ENCODE data around the gene PNPLA7.

GRCh38 chr9:137550231-137550621, at the start of gene PNPLA7:
- TF ChIP-seq, protein P1, sequence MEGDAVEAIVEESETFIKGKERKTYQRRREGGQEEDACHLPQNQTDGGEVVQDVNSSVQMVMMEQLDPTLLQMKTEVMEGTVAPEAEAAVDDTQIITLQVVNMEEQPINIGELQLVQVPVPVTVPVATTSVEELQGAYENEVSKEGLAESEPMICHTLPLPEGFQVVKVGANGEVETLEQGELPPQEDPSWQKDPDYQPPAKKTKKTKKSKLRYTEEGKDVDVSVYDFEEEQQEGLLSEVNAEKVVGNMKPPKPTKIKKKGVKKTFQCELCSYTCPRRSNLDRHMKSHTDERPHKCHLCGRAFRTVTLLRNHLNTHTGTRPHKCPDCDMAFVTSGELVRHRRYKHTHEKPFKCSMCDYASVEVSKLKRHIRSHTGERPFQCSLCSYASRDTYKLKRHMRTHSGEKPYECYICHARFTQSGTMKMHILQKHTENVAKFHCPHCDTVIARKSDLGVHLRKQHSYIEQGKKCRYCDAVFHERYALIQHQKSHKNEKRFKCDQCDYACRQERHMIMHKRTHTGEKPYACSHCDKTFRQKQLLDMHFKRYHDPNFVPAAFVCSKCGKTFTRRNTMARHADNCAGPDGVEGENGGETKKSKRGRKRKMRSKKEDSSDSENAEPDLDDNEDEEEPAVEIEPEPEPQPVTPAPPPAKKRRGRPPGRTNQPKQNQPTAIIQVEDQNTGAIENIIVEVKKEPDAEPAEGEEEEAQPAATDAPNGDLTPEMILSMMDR (IDR thresholded peaks at IDR 0.05), result no peak
- peak in 1 of 2 donors; percentile 19 for TF ChIP-seq POLR2A (IDR thresholded peaks at IDR 0.05)
